Measurements from ENCODE around the gene EPOP.

Gene EPOP

GRCh38 chr17:38674749-38675615 is at the start of gene EPOP:
TSS of gene EPOP (minus strand) at chr17:38674957. CDS start at chr17:38674495, 462 bp downstream.
- peak; percentile 99 for DNase-seq (ENCODE audit: low spot score)

DNA sequence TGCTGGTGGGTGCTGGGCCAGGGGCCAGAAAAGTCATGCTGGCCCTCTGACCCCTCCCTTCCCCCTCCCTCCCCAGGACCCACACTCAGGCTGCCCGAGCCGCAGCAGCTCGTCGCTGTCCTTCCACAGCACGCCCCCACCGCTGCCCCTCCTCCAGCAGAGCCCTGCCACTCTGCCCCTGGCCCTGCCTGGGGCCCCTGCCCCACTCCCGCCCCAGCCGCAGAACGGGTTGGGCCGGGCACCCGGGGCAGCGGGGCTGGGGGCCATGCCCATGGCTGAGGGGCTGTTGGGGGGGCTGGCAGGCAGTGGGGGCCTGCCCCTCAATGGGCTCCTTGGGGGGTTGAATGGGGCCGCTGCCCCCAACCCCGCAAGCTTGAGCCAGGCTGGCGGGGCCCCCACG is 47.0 kb upstream of the EPOP start:
- no peak for DNase-seq (ENCODE audit: low spot score)

- DNase-seq (ENCODE audit: low spot score), result no peak
Observed at GRCh38 chr17:38720941-38721340, 46.2 kb upstream of the EPOP start.

DNA sequence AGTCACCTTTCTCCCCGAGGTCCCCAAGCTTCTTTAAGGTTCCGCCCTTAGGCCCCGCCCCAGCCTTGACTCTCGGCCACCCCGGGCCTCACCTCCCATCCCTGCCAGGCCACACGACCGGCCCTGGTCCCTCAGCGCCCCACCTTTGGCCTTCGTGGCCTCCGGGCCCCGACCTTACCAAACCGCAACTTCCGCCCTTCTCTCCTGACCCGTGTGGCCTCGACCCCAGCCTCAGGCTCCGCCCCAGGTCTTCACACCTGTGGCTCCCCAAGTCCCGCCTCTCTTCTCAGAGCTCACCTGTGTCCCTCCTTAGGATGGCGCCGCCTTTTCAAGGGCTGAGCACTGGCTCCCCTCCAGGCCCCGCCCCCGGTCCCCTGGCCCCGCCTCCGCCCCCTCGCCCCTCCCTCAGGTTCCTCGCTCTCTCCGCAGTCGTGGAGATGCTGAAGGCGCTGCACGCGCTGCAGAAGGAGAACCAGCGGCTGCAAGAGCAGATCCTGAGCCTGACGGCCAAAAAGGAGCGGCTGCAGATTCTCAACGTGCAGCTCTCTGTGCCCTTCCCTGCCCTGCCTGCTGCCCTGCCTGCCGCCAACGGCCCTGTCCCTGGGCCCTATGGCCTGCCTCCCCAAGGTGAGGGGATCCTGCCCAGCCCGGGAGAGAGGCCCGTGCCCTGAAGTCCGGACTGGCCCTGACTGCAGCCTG is 45.3 kb upstream of the EPOP start:
- no peak for DNase-seq (ENCODE audit: low spot score)

GRCh38 chr17:38719289-38719942 is 44.7 kb upstream of the EPOP start:
- DNase-seq (ENCODE audit: low spot score), result no peak

- DNase-seq (ENCODE audit: low spot score), result no peak
Observed at GRCh38 chr17:38717139-38717745, 42.5 kb upstream of the EPOP start.

GRCh38 chr17:38716368-38717005 is 41.7 kb upstream of the EPOP start:
- no peak for DNase-seq (ENCODE audit: low spot score)

DNA sequence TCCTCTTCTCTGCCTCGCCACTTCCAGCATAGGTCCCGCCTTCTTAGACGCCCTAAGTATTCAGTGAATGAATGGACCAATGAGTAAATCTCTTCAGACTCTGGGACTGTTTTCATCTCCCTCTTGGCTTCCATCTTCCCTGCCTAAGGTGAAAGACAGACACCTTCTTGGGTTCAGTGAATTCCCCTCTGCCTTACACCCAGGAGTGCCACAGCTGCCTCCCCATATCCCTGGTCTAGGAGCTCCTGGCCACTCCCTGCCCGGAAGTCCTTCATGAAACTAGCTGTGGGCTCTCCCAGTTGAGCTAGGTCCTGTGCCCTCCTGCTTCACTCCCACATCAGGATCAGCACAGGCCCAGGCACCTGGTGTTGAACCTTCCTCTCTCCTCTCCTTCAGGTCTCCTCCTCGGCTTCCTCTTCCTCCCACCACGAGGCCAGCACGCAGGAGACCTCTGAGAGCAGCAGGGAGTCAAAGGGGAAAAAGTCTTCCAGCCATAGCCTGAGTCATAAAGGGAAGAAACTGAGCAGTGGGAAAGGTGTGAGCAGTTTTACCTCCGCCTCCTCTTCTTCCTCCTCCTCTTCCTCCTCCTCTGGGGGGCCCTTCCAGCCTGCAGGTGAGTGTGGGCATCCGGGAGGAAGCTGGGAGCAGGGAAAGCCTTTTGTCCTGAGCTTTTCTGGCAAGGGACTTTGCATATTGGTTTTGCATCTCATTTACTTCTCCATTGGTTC is 40.6 kb upstream of the EPOP start:
- DNase-seq (ENCODE audit: low spot score), result no peak

DNA sequence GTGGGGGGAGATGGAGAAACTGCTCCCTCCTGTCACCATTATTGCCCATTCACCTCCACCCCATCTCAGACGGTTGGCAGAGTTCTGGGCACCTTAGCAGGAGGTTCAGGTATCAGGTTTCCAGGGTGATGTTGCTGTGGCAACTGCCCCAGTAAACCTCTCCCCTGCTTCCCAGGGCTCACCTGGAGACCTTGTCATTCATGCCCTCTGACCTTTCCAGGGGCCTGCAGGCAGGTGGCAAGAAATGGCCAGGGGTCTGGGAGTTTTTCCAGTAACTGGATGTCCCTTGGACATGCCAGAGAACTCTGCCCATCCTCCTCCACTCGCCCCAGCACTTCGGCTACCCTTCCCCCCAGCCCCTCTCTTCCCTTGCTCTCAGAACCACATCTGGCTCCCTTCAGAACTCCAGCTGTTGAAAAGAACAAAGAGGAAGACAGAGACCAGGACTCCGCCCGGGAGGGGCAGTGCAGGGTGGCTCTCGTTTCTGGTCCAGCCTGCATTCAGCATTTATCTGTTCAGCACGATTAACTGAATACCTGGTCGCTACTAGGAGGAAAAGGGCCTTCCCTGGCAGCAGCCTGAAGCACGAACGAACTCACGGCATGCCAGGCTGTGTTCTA is 38.8 kb upstream of the EPOP start:
- DNase-seq (ENCODE audit: low spot score), result no peak

DNA sequence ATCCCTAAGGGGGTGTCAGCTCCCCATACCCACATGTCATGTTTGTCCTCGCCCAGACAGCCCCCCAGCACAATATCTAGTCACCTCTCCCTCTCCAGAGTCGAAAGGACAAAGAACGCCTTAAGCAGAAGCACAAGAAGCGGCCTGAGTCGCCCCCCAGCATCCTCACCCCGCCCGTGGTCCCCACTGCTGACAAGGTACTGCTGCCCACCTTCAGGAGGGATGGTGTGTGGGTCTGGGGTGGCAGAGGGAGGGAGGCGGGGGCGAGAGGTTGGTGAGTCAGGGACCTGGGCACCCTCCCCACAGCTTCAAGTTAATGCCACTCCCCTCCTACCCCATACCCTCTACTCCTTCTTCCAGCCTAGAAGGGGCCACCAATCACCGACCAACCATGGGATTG is 37.8 kb upstream of the EPOP start:
- DNase-seq (ENCODE audit: low spot score), result no peak

DNA sequence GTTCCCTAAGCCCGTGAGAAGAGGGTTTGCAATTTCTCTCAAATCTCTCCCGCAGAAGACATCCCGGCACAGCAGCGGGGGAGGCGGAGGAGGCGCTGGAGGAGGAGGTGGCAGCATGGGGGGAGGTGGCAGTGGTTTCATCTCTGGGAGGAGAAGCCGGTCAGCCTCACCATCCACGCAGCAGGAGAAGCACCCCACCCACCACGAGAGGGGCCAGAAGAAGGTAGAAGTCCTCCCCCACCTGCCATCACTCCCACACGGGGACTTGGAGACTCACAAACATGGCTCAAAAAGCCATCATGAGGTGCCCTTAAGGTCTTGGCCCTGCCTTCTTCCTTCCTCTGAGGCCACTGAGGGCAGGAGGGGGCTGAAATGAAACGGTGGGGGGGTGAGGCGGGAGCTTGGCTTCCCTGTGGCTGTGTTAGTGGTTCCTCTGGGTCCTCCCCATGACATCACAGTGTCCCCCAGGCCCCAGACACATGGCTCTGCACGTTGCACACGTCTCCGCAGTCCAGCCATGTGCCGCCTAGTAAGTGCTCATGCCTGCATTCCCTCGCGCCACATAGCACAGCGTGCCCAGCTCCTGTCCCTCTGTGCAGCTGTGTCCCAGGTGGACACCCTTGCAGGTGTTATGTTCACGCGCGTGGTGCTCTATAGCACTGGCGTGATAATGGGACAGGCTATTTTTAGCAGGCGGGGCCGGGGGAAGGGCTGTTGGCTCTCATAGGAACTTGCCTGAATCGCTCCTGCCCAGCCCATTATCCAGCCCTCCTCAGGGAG is 37.2 kb upstream of the EPOP start:
- no peak for DNase-seq (ENCODE audit: low spot score)

DNA sequence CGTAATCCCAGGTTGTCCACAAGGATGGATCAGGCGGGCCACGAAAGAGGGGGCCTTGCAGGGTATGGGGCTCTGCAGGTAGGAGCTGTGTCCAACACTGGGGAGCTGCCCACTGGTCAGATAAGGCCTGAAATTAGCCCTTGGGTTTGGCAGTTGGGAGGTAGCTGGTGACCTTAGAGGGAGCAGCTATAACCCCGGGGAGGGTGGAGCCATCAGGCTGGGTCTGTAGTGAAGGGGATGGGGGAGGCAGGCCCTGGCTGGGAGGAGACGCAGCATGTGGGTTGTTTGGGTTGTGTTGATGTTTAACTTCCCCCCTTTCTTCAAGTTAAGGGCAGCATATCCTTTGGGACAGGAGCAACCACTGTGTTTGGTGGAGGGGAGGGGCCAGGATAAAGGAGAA is 36.2 kb upstream of the EPOP start:
- DNase-seq (ENCODE audit: low spot score), result no peak

DNA sequence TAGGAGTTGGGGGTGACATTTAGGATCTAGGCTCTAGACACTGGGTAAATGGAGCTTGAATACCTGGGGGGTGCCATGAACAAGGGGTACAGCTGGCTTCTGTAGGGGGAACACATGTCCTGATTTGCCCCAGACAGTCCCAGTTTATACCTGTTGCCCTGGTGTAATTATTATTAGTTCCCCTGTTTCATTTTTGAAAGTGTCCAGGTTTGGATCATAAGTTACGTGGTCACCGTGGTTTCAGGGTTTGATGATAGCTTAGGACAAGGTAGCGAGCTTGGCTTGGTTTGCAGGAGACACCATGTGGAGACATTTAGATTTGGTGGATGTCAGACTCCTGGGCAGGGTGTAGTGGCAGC is 35.8 kb upstream of the EPOP start:
- DNase-seq (ENCODE audit: low spot score), result no peak

DNA sequence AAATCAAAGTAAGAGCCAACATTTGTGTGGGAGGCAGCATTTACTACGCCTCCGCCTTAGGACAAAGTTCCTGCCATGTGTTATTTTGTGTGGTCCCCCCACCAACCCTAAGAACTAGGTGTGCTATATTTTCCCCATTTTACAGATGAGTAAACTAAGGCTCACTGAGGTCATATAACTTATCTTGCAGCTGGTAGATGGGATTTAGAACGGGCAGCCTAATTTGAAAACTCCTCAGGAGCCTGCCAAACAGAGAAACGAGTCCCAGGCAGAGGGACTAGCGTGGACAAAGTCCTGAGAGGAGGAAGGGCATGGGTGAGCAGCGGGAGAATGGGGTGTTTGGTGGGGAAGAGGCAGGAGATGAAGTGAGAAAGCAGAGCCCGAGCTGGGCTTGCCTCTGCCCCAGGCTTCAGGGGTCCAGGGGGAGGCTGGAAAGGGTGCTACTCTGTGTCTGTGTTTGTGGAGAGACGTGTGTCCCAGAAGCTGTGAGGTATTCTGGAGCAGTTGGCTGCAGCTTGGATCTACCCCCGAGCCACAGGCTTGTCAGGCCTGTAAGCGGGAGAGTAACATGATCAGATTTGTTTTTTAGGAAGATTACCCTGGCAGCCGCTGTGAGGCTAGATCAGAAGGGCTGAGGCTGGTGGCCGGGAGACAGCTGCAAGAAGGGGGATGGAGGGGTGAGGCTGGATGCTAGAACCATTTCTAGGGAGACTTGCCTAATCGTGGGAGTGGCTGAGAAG is 35.3 kb upstream of the EPOP start:
- no peak for DNase-seq (ENCODE audit: low spot score)

- DNase-seq (ENCODE audit: low spot score), result no peak
Observed at GRCh38 chr17:38709104-38709820, 34.5 kb upstream of the EPOP start.

GRCh38 chr17:38707678-38708351 is 33.1 kb upstream of the EPOP start:
- no peak for DNase-seq (ENCODE audit: low spot score)

DNA sequence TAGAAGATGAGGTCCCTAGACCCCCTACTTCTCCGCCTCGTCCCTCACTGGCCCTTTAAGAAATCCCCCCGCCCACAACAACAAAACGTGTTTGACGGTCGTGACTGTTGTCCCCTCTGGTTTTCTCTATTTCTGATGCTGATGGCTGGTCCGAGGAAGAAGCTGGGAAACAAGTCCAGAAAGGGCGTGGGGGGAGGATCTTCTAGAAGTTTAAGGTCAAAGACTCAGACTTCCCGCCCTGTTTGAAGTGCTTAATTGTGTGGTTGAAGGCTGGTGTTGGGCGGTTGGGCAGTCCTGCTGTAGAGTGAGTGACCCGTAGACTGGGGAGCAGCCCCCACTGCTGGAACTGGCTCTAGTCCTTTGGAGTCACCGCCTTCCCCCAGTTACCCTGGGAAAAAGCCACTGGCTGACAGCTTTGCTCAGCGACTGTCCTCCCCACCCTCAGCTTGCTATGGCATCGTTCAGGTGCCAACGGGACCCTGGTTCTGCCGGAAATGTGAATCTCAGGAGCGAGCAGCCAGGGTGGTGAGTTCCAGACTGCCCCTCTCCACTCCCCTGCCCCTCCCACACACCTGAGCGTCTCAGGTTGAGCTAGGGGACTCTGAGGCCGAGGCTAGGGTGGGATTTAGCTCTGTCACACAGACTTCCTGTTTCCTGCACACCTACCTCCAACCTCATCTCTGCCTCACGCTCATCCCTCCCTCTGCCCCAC is 31.9 kb upstream of the EPOP start:
- peak; percentile 40 for DNase-seq (ENCODE audit: low spot score)

All from GM03348 (cell line).